ENCODE measurements around the gene ZNF275.

ZNF275 gene

DNA sequence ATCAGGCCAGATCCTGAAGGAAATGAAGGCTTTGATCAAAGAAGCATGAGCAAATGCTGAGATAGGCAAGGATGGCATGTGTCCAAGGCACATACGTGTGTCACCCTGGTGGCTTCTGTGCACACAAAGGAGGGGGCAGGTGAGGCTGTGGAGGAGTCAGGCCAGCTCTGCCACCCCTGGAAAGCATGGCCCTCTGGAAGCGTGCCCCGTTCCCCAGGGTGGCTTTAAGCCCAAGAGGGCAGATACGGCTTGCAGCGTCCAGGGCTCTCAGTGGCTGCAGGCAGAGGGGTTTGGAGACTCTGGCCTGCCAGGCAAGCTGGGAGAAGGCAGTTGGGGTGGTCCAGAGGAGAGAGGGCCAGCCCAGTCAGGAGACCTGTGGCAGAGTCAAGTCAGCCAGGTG is 41.6 kb downstream of the ZNF275 start:
- Histone ChIP-seq H2BK12ac (ENCODE audit: low read length in 2 of 2) (no peak overlapping the region), H4K91ac (ENCODE audit: low read length) (no peak overlapping the region), H2BK5ac (ENCODE audit: low read depth, low read length, poor library complexity, severe bottlenecking) (no peak overlapping the region), H2AFZ (ENCODE audit: low read depth, low read length) (no peak overlapping the region), H3K36me3 (ENCODE audit: control insufficient read depth in 1 of 2, insufficient read depth in 2 of 2, low read depth in 1 of 2, low read length in 2 of 2) (no peaks in the 10 kb centered on the region), H3K4me3 (ENCODE audit: insufficient read depth in 1 of 2, low read depth in 1 of 2, low read length in 2 of 2) (no peak overlapping the region), H3K23ac (ENCODE audit: low read length in 2 of 2) (no peak overlapping the region), H3K4ac (ENCODE audit: low read depth in 1 of 2, low read length in 2 of 2) (no peak overlapping the region), H2BK120ac (ENCODE audit: low read depth, low read length) (no peak overlapping the region), H4K8ac (ENCODE audit: low read length) (no peak overlapping the region), H3K9me3 (ENCODE audit: control insufficient read depth, low read length) (no peaks in the 10 kb centered on the region), H3K4me2 (ENCODE audit: low read length, poor library complexity, severe bottlenecking) (no peak overlapping the region), H2BK15ac (ENCODE audit: low read depth, poor library complexity, severe bottlenecking) (no peak overlapping the region), H3K27me3 (ENCODE audit: control insufficient read depth in 1 of 2, insufficient read depth in 1 of 2, low read length in 2 of 2) (peaks cover 0 to 16% of the 10 kb centered on the region in 2 experiments), H3K27ac (ENCODE audit: low read length, poor library complexity, severe bottlenecking) (no peak overlapping the region), H3K18ac (ENCODE audit: low read depth in 1 of 2, low read length in 2 of 2) (no peak overlapping the region), H3K9ac (ENCODE audit: low read length) (no peak overlapping the region), H3K14ac (ENCODE audit: low read length in 2 of 2) (no peak overlapping the region), H3K4me1 (ENCODE audit: control insufficient read depth, insufficient read depth, low read depth, low read length) (peaks cover 1% of the 10 kb centered on the region), H2AK5ac (ENCODE audit: low read length, severe bottlenecking) (no peak overlapping the region), H3K79me1 (replicated peaks; ENCODE audit: low read length, poor library complexity, severe bottlenecking) (no peaks in the 10 kb centered on the region)
- no peak for DNase-seq
- 87% methylated on average over 3 of the region's 5 CpGs for WGBS

DNA sequence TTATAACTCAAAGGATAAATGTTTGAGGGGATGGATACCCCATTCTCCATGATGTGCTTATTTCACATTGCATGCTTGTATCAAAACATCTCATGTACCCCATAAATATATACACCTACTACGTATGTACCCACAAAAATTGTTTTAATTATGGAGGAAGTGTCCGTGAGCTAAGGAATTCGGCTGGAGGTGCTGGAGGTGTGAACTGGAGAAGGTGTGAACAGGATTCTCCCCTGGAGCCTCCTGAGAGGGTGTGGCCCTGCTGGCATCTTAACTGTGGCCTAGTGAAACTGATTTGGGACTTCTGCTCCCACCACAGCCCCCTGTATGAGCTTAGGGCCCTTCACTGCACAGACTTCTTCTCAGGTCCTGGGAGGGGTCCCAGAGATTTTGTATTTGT is 43.8 kb downstream of the ZNF275 start:
- H3K27ac ChIP-seq (ENCODE audit: low read length, poor library complexity, severe bottlenecking): no peak overlapping the region
- no peaks in the 10 kb centered on the region for H3K9me3 ChIP-seq (ENCODE audit: control insufficient read depth, low read length)
- no peak overlapping the region for H4K8ac ChIP-seq (ENCODE audit: low read length)
- H3K4me1 ChIP-seq (ENCODE audit: control insufficient read depth, insufficient read depth, low read depth, low read length): peaks cover 4% of the 10 kb centered on the region
- H2BK12ac ChIP-seq (ENCODE audit: low read length in 2 of 2): no peak overlapping the region
- no peak overlapping the region for H3K4me2 ChIP-seq (ENCODE audit: low read length, poor library complexity, severe bottlenecking)
- H2AK5ac ChIP-seq (ENCODE audit: low read length, severe bottlenecking): no peak overlapping the region
- H2AFZ ChIP-seq (ENCODE audit: low read depth, low read length): no peak overlapping the region
- H3K79me1 ChIP-seq (replicated peaks; ENCODE audit: low read length, poor library complexity, severe bottlenecking): no peaks in the 10 kb centered on the region
- no peak overlapping the region for H3K14ac ChIP-seq (ENCODE audit: low read length in 2 of 2)
- no peak overlapping the region for H2BK5ac ChIP-seq (ENCODE audit: low read depth, low read length, poor library complexity, severe bottlenecking)
- peaks cover 0 to 7% of the 10 kb centered on the region in 2 experiments for H3K27me3 ChIP-seq (ENCODE audit: control insufficient read depth in 1 of 2, insufficient read depth in 1 of 2, low read length in 2 of 2)
- WGBS: no CpG with 5 or more reads among the region's 3 CpGs
- H3K4ac ChIP-seq (ENCODE audit: low read depth in 1 of 2, low read length in 2 of 2): no peak overlapping the region
- H3K9ac ChIP-seq (ENCODE audit: low read length): no peak overlapping the region
- no peak overlapping the region for H2BK120ac ChIP-seq (ENCODE audit: low read depth, low read length)
- H3K4me3 ChIP-seq (ENCODE audit: insufficient read depth in 1 of 2, low read depth in 1 of 2, low read length in 2 of 2): no peak overlapping the region
- H3K36me3 ChIP-seq (ENCODE audit: control insufficient read depth in 1 of 2, insufficient read depth in 2 of 2, low read depth in 1 of 2, low read length in 2 of 2): no peaks in the 10 kb centered on the region
- no peak overlapping the region for H3K23ac ChIP-seq (ENCODE audit: low read length in 2 of 2)
- DNase-seq: no peak
- H3K18ac ChIP-seq (ENCODE audit: low read depth in 1 of 2, low read length in 2 of 2): no peak overlapping the region
- H2BK15ac ChIP-seq (ENCODE audit: low read depth, poor library complexity, severe bottlenecking): no peak overlapping the region
- no peak overlapping the region for H4K91ac ChIP-seq (ENCODE audit: low read length)

DNA sequence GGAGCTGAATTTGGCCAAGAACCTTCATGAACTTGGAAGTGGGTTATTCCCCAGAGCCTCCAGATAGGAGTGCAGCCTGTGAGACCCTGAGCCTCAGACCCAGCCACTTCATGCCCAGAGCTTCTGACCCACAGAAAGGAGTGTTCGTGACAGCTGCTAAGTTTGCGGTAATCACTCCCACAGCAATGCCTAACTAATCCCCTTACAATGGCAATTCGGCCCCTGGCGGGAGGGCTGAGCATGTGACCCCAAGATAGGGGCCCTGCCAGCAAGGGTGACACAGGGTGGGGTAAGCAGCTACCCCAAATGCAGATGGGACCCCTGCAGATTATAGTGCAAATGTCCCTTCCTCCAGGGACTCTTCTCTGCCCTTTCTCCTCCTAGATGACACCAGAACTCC is 44.7 kb downstream of the ZNF275 start:
- Histone ChIP-seq H3K4me1 (ENCODE audit: control insufficient read depth, insufficient read depth, low read depth, low read length) (peaks cover 4% of the 10 kb centered on the region), H2AK5ac (ENCODE audit: low read length, severe bottlenecking) (no peak overlapping the region), H3K27me3 (ENCODE audit: control insufficient read depth in 1 of 2, insufficient read depth in 1 of 2, low read length in 2 of 2) (peaks cover 0 to 3% of the 10 kb centered on the region in 2 experiments), H3K36me3 (ENCODE audit: control insufficient read depth in 1 of 2, insufficient read depth in 2 of 2, low read depth in 1 of 2, low read length in 2 of 2) (no peaks in the 10 kb centered on the region), H3K9me3 (ENCODE audit: control insufficient read depth, low read length) (no peaks in the 10 kb centered on the region), H3K27ac (ENCODE audit: low read length, poor library complexity, severe bottlenecking) (no peak overlapping the region), H3K4me3 (ENCODE audit: insufficient read depth in 1 of 2, low read depth in 1 of 2, low read length in 2 of 2) (no peak overlapping the region), H2BK5ac (ENCODE audit: low read depth, low read length, poor library complexity, severe bottlenecking) (no peak overlapping the region), H3K4ac (ENCODE audit: low read depth in 1 of 2, low read length in 2 of 2) (no peak overlapping the region), H2BK120ac (ENCODE audit: low read depth, low read length) (no peak overlapping the region), H3K9ac (ENCODE audit: low read length) (no peak overlapping the region), H3K23ac (ENCODE audit: low read length in 2 of 2) (no peak overlapping the region), H3K79me1 (replicated peaks; ENCODE audit: low read length, poor library complexity, severe bottlenecking) (no peaks in the 10 kb centered on the region), H2AFZ (ENCODE audit: low read depth, low read length) (no peak overlapping the region), H3K14ac (ENCODE audit: low read length in 2 of 2) (no peak overlapping the region), H3K4me2 (ENCODE audit: low read length, poor library complexity, severe bottlenecking) (no peak overlapping the region), H3K18ac (ENCODE audit: low read depth in 1 of 2, low read length in 2 of 2) (no peak overlapping the region), H4K91ac (ENCODE audit: low read length) (no peak overlapping the region), H4K8ac (ENCODE audit: low read length) (no peak overlapping the region), H2BK12ac (ENCODE audit: low read length in 2 of 2) (no peak overlapping the region), H2BK15ac (ENCODE audit: low read depth, poor library complexity, severe bottlenecking) (no peak overlapping the region)
- DNase-seq: no peak
- WGBS: 75% methylated on average over 4 of the region's 4 CpGs

DNA sequence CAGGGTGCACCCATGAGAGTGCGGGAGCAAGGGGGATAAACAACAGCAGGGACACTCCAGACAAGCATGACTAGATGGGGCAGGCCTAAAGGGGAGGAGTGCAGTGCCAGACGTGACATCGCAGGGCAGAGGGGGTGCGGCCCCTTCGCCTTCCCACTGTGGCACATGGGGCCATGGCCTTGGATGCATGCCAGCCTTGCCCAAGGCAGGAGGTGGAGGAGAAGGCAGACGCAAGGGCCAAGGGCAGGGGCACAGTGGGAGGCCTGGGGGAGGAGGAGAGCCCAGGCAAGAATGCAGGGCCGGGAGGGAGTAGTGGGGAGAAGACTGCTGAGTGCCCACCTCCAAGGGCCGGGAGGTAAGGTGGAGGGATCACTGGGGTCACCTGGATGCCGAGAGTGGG is 45.6 kb downstream of the ZNF275 start:
- no peaks in the 10 kb centered on the region for H3K79me1 ChIP-seq (replicated peaks; ENCODE audit: low read length, poor library complexity, severe bottlenecking)
- no peak overlapping the region for H4K91ac ChIP-seq (ENCODE audit: low read length)
- no peak overlapping the region for H2BK5ac ChIP-seq (ENCODE audit: low read depth, low read length, poor library complexity, severe bottlenecking)
- no peak overlapping the region for H3K4ac ChIP-seq (ENCODE audit: low read depth in 1 of 2, low read length in 2 of 2)
- H3K14ac ChIP-seq (ENCODE audit: low read length in 2 of 2): no peak overlapping the region
- DNase-seq: no peak
- H3K27ac ChIP-seq (ENCODE audit: low read length, poor library complexity, severe bottlenecking): no peak overlapping the region
- H3K36me3 ChIP-seq (ENCODE audit: control insufficient read depth in 1 of 2, insufficient read depth in 2 of 2, low read depth in 1 of 2, low read length in 2 of 2): no peaks in the 10 kb centered on the region
- peaks cover 4% of the 10 kb centered on the region for H3K4me1 ChIP-seq (ENCODE audit: control insufficient read depth, insufficient read depth, low read depth, low read length)
- H2BK15ac ChIP-seq (ENCODE audit: low read depth, poor library complexity, severe bottlenecking): no peak overlapping the region
- no peak overlapping the region for H2AFZ ChIP-seq (ENCODE audit: low read depth, low read length)
- no peak overlapping the region for H2BK12ac ChIP-seq (ENCODE audit: low read length in 2 of 2)
- H3K18ac ChIP-seq (ENCODE audit: low read depth in 1 of 2, low read length in 2 of 2): no peak overlapping the region
- H2AK5ac ChIP-seq (ENCODE audit: low read length, severe bottlenecking): no peak overlapping the region
- H2BK120ac ChIP-seq (ENCODE audit: low read depth, low read length): no peak overlapping the region
- no peak overlapping the region for H3K9ac ChIP-seq (ENCODE audit: low read length)
- peaks cover 0 to 3% of the 10 kb centered on the region in 2 experiments for H3K27me3 ChIP-seq (ENCODE audit: control insufficient read depth in 1 of 2, insufficient read depth in 1 of 2, low read length in 2 of 2)
- no peak overlapping the region for H3K23ac ChIP-seq (ENCODE audit: low read length in 2 of 2)
- 84% methylated on average over 9 of the region's 9 CpGs for WGBS
- H4K8ac ChIP-seq (ENCODE audit: low read length): no peak overlapping the region
- no peak overlapping the region for H3K4me2 ChIP-seq (ENCODE audit: low read length, poor library complexity, severe bottlenecking)
- no peak overlapping the region for H3K4me3 ChIP-seq (ENCODE audit: insufficient read depth in 1 of 2, low read depth in 1 of 2, low read length in 2 of 2)
- no peaks in the 10 kb centered on the region for H3K9me3 ChIP-seq (ENCODE audit: control insufficient read depth, low read length)

Data from mesenchymal stem cell (in vitro differentiated cells and primary cell).